Suprapubic skin (tissue), 4 donors: ENCODE results near the gene RNF166.

Experiments used
- POLR2A ChIP-seq, 2 donors: fragments of 450-650 bp; IDR thresholded peaks; one replicate each; pipeline ENCODE4 v1.6.1; 2017; ENCODE audit warnings: antibody characterized with exemption in 2 of 2, mild to moderate bottlenecking in 2 of 2, moderate library complexity in 2 of 2
- POLR2AphosphoS5 ChIP-seq, 3 donors: sonication (generic); formaldehyde crosslinking; IDR thresholded peaks; one replicate each; pipeline ENCODE4 v1.6.1; 2017; ENCODE audit warnings: antibody characterized with exemption in 3 of 3

- no peak for TF ChIP-seq POLR2A (IDR thresholded peaks at IDR 0.05)
- TF ChIP-seq POLR2AphosphoS5 (IDR thresholded peaks at IDR 0.05), result no peak
These were observed 11.0 kb downstream of the RNF166 start for GRCh38 chr16:88695218-88695617.
